ENCODE measurements around the gene TIMM44. TPM values are rescaled to one million over a fixed set of nuclear protein-coding genes. Genes with fewer than 3 reads are reported as not detected.
A peak's percentile ranks its signal among the peaks of the same experiment; 100 is the strongest.

The TIMM44 gene
- polyA plus RNA-seq, 1 experiment, result 56.6 TPM

- Histone ChIP-seq H3K4me3 (ENCODE audit: low read depth, low read length) (peak overlapping the region; percentile 41), H3K27me3 (ENCODE audit: control insufficient read depth, insufficient read depth, low read length) (no peaks in the 10 kb centered on the region), H3K36me3 (ENCODE audit: control insufficient read depth, insufficient read depth, low read length) (peaks cover 12% of the 10 kb centered on the region)
- ChIA-PET POLR2A (no interaction called here), CTCF (interaction anchor here (2.4 kb wide), 1 partner anchor 11 kb away, joined by 5 read pairs; no protein-coding TSS in a partner anchor)
- DNase-seq (ENCODE audit: low read depth), result no peak
- TF ChIP-seq CTCF (IDR thresholded peaks at IDR 0.05; ENCODE audit: insufficient read depth, low read depth, low read length), result peak; percentile 78
These were observed 18.2 kb downstream of the TIMM44 start for GRCh38 chr19:7925171-7925851.

GRCh38 chr19:7924651-7925170 is 18.8 kb downstream of the TIMM44 start:
- DNase-seq (ENCODE audit: low read depth), result no peak
- POLR2A ChIA-PET, result no interaction called here
- Histone ChIP-seq H3K27me3 (ENCODE audit: control insufficient read depth, insufficient read depth, low read length) (no peaks in the 10 kb centered on the region), H3K36me3 (ENCODE audit: control insufficient read depth, insufficient read depth, low read length) (peaks cover 12% of the 10 kb centered on the region), H3K4me3 (ENCODE audit: low read depth, low read length) (peak overlapping the region; percentile 41)
- CTCF ChIA-PET, result interaction anchor here (1.0 to 7.1 kb wide), 3 partner anchors 64 to 329 kb away, joined by 3 to 29 read pairs (median 3); no protein-coding TSS in a partner anchor
- no peak for TF ChIP-seq CTCF (IDR thresholded peaks at IDR 0.05; ENCODE audit: insufficient read depth, low read depth, low read length)

GRCh38 chr19:7924241-7924640 is 19.2 kb downstream of the TIMM44 start:
- POLR2A ChIA-PET, result no interaction called here
- CTCF ChIA-PET, result interaction anchor here (0.8 to 7.1 kb wide), 5 partner anchors 27 to 329 kb away, joined by 3 to 29 read pairs (median 4); no protein-coding TSS in a partner anchor
- Histone ChIP-seq H3K36me3 (ENCODE audit: control insufficient read depth, insufficient read depth, low read length) (peaks cover 12% of the 10 kb centered on the region), H3K27me3 (ENCODE audit: control insufficient read depth, insufficient read depth, low read length) (no peaks in the 10 kb centered on the region), H3K4me3 (ENCODE audit: low read depth, low read length) (no peak overlapping the region)
- DNase-seq (ENCODE audit: low read depth), result no peak
- no peak for TF ChIP-seq CTCF (IDR thresholded peaks at IDR 0.05; ENCODE audit: insufficient read depth, low read depth, low read length)

GRCh38 chr19:7923295-7924191 is 19.9 kb downstream of the TIMM44 start:
- no peak overlapping the region for H3K4me3 ChIP-seq (ENCODE audit: low read depth, low read length)
- no peak for TF ChIP-seq CTCF (IDR thresholded peaks at IDR 0.05; ENCODE audit: insufficient read depth, low read depth, low read length)
- no peak for DNase-seq (ENCODE audit: low read depth)
- CTCF ChIA-PET, result interaction anchor here (0.8 to 7.1 kb wide), 6 partner anchors 21 to 330 kb away, joined by 3 to 29 read pairs (median 4); no protein-coding TSS in a partner anchor
- POLR2A ChIA-PET, result no interaction called here
- peaks cover 12% of the 10 kb centered on the region for H3K36me3 ChIP-seq (ENCODE audit: control insufficient read depth, insufficient read depth, low read length)
- H3K27me3 ChIP-seq (ENCODE audit: control insufficient read depth, insufficient read depth, low read length), result no peaks in the 10 kb centered on the region

GRCh38 chr19:7922836-7923195 is 20.6 kb downstream of the TIMM44 start:
- DNase-seq (ENCODE audit: low read depth), result no peak
- ChIA-PET CTCF (interaction anchor here (0.8 to 7.1 kb wide), 3 partner anchors 19 to 69 kb away, joined by 3 to 29 read pairs (median 7); partner anchors contain the start of gene MAP2K7), POLR2A (no interaction called here)
- Histone ChIP-seq H3K36me3 (ENCODE audit: control insufficient read depth, insufficient read depth, low read length) (peaks cover 12% of the 10 kb centered on the region), H3K4me3 (ENCODE audit: low read depth, low read length) (no peak overlapping the region), H3K27me3 (ENCODE audit: control insufficient read depth, insufficient read depth, low read length) (no peaks in the 10 kb centered on the region)
- TF ChIP-seq CTCF (IDR thresholded peaks at IDR 0.05; ENCODE audit: insufficient read depth, low read depth, low read length), result no peak
